HG03025 (cell line): ENCODE data around the gene MIGA2.
A peak's percentile ranks its signal among the peaks of the same experiment; 100 is the strongest.

Source experiments
- ATAC-seq: cut with Tn5 transposase; IDR thresholded peaks from one replicate; pipeline ENCODE4 v1.9.1; 2021; ENCODE audit warnings: mild to moderate bottlenecking, moderate library complexity; ENCODE audit not compliant: unreplicated experiment, low FRiP score

Gene MIGA2

DNA sequence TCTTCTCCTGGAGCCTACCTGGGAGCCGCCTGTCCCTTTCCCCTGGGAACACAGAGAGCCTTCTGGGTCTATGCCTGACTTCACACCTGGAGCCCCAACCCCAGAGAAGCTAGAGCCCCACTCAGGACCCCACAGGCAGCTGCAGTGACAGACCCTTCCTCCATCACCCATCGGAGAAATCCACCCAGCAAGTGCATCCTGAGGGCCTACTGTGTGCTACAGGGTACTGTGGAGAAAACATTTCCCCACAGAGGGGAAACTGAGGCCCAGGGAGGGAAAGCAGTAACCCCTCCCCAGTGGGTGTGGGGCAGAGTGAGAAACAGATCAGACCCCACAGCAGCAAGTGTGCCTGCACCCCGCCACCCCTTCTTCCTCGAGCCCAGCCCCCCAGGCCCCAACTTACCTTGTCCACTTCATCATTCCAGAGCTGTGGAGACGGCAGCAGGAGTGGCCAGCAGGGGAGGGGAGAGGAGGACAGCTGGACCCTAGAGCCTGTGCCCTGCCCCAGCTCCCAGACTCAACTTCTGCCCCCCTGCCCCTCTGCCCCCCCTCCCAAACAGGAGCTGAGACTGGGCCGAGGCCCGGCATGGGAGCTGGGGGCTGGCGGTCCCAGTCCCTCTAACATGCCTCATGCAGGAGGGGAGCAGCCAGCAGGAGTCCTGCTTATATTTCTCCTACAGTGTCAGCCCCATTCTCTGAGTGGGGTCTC, 26.0 kb upstream of the MIGA2 start:
- ATAC-seq: no peak

DNA sequence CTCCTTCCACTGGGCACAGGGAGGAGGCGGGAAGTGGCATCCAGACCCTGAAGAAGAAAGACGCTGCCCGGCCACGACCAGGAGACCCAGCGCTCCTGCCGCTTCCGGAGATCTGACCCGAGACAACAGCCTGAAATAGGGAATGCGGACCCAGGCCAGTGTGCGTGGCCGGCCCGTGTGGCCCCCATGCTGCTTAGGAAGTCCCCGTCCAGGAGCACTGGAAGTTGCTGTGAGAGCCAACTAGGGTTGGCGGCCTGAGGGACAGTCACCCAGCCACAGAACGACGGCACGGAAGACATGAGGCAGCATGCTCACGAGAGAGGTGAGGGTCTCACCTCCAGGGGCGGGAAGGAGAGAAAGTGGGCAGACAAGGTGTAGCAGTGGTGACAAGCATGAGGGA, 25.3 kb upstream of the MIGA2 start:
- no peak for ATAC-seq

DNA sequence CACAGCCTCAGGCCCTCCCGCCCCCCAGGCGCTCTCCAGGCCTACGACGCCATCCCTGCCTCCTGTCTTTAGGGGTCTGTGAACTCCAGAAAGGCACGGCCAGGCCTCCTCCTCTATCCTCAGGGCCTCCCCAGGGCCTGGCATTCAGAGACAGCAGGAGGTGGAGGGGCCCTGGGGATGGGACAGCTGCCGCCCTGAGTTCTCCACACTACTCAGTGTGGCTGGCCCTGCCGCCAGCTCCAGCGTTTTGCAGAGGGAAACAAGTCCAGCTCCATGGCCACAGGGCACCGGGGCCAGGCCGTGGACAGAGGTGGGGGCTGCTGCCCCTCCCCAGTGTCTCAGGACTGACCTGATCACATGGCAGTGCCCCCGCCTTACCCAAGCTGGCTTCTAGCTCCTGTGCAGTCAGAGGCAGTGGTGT, 24.7 kb upstream of the MIGA2 start:
- no peak for ATAC-seq

DNA sequence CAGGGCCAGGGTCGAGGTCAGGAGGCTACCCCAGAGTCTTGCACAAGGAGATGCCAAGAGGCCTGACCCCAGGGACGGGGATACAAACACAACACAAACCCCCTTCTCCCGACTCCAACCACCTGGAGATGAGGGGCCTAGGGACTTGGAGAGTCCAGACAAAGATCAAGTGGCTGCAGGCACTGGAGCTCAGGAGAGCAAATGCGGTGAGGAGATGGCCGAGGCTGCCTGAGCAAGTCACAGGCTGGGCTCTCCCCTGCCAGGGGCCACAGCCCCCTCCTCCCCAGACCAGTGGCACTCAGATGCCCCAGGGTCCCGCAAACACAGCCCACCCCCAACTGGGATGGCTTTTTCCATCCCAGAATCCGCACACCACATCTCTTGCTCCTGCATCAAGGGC, 24.1 kb upstream of the MIGA2 start:
- ATAC-seq: no peak

DNA sequence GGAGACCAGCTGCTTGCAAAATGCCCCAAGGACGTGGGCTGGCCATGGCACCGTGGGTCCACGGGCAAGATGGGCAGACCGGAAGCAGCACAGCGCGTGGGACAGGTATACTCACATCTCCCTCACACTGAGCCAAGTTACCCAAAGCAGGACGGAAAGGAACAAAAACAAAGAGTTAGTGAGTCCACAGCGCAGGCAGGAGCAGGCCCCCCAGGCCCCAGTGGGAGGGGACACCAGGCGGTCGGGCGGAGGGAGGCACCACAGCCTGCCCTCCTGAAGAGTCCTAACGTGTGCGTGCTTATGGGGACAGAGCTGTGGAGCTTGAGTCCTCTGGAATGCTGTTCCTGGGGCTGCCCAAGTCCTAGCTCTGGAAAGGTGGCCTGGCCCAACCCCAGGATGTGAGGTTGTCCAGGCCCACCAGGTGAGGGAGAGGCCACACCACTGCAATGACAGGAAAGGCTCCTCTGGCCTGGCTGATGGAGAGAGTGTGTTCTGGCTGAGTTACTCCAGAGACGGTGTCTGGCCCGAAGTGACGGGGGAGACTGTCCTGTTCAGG, 23.5 kb upstream of the MIGA2 start:
- no peak for ATAC-seq

DNA sequence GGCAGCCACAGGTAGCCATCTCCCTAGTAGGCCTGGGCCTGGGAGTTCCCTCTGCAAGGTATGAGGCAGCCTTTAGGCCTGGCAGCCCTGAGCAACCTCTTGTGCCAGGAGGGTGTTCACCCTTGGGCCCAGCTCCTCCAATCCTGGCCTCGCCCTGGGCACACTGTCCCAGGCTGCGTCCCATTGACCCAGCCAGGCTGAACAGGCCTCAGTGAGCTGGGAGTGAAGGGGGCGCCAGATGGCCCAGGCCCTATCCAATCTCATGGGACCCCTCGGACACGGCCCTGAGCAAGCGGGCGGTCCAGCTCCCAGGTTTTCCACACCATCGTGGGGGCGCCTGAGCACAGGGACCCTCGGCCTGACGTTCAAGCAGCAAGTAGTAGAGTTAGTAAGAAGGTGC, 22.8 kb upstream of the MIGA2 start:
- ATAC-seq: no peak

DNA sequence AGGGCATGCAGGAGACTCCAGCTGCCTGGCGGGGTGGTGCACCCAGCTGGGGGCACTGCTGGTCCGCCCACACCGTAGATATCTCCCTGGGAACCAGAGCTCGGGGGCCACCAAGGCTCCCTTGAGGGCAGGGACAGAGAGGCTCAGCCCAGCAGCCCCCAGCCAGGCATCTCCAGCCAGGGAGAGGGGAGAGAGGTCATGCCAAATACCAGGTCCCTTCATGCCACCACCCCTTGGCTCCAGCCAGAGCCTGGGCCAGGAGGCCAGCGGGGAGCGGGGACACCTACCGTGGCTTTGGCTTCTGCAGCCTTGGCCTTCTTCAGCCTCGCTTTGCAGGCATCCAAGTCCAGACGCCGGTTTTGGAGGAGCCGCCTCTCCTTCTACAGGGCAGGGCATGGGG, 22.3 kb upstream of the MIGA2 start:
- ATAC-seq: no peak

DNA sequence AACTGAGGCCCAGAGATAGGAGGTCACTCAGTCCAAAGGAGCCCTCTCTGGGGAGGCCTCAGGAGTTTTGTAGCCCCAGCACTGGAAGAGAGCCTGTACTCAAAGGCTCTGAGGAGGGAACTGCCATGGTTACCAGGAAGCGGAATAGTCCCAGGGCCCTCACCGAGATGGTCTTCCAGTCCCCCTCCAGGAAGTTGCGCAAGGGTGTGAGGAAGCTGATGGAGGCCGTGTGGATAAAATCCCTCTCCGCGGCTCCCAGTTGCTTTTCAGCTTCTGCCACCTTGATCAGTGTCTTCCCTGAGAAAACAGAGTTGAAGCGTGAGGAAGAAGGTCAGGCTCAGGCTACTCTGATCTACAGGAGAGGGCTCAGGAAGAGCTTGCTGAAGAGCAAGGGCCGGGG, 21.8 kb upstream of the MIGA2 start:
- no peak for ATAC-seq

DNA sequence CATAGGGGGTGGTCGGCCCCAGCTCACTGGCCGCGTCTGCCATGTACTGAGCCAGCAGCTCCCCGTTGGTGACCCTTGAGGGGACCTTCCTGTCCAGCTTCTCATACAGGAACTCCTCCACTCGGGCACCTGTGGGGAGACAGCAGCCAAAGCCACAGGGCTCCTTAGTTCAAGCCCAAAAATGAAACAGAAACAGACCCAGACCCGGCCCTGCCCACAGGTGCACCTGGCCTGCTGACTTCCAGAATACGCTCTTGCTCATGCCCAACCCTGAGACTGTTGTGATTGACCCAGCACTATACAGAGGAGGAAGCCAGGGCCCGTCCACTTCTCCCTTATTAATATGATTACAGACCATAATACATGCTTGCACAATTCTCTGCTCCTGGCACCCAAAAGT, 15.3 kb upstream of the MIGA2 start:
- no peak for ATAC-seq

DNA sequence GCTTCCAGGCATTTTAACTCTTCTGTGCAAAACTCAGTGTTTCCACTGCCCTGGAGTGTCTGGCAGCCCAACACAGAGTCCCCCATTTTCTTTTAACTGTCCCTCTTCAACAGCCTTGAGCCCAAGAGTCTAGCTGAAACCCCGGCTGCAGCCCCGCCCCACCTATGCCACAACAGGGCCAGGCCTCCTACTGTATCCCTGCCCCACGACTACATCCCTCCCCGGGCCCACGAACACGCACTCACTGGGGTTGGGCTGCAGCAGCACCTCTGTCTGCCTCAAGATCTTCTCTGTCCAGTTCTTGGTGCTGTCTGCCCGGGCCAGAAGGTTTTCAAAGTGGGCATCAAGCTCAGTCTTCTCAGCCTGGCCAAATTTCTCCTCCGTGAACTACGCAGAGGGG, 14.4 kb upstream of the MIGA2 start:
- no peak for ATAC-seq

DNA sequence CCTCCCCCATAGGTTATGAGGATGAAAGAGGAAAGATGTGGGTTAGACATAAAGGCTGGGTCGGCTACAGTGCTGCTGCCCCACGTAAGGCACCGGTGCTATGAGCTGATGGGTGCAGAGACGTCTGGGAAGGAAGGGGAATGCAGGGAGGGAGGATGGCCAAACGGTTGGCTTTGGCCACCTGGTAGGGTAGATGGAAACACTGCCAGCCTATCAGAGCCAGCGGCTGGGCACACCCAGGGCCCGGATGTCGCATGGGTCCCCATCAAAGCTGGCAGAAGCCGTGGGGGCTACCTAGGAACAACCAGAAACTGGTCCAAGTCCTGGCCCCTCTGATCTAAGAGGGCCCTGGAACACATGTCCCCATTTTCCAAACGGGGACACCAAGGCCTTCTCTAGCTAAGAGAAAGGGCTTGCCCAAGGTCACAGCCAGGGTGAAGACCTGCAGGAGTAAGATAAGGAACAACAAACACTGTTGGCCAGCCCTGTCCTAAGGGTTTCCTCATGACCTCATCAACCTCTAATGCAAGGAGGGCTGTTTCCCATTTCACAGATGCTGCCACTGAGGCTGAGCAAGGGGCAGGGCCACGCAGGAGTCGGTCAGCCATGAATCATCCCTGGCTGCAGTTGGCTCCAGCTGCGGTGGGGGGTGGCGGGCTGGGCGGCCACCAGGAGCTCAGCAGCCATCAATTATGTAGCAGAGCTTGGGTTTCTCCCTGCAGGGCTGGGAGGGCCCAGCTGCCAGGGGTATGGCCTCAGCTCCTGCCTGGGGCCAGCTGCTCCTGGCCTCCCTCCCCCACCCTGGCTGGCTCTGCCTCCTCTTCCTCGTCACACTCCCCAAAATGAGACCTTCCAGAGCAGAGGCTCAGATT, 13.2 kb upstream of the MIGA2 start:
- no peak for ATAC-seq

DNA sequence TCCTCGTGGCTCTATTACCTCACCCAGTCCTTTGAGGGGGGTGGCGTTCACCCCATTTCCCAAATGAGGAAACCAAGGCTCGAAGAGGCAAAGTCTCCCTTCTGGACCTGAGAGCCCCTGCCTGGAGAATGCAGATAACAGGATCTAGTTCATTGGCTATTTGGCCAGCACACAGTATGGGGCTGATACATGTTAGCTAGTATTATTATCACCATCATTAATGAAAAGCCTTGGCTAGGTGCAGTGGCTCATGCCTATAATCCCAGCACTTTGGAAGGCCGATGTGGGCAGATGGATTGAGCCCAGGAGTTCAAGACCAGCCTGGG, 12.6 kb upstream of the MIGA2 start:
- ATAC-seq: no peak

DNA sequence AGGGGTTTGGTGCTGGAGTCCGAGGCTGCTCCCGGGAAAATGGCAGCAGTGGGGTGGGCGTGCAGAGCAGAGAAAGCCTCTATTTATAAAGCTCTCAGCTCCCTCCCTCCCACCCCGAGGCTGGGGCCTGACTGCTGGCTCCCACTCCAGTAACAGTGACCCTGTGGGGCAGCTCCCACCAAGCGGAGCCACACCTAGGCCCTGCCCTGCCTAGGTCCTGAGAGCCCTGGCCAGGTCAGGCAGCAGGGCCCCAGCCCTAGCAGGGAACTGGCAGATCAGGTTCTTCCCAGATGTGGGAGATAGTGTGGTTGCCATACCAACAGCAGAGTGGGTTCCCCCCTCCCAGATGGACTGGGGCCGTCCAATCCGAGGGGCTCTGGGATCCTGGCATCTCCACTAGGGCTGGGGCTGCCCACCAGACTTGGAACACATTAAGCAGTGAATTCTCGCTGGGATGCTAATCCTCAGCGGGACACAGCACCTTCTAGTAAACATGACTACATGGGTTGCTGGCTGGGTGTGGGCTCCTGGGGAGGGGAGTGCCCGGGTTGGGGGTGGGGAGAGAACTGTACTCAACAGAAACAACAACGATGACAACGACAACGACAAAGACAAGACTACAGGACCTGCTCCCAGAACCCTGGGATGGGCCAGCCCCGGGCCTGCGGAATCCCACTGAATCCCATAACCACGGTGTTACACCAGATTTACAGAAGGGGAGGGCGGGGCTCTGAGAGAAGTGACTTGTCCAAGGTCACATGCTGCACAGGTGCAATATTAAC, 9.8 kb upstream of the MIGA2 start:
- ATAC-seq: no peak

DNA sequence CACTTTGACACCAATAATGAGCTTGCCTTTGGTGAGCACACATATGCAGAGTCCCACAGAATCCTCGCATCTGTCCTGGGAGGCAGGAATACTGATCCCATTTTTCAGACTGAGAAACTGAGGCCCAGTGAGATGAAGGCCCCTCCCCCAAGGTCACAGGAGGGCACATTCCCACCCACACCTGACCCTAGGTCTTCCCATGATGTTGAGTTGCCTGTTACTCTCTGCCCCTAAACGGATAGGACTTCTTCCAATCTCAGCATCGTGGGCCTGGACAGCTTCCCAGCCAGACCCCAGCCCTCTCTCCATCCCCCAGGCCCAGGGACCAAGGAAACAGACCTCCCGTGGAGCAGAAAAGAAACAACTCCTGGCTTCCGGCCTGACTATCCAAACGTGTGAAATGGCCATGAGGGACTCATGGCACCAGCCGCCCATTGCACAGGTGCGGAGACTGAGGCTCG, 9.2 kb upstream of the MIGA2 start:
- ATAC-seq: peak; percentile 11

DNA sequence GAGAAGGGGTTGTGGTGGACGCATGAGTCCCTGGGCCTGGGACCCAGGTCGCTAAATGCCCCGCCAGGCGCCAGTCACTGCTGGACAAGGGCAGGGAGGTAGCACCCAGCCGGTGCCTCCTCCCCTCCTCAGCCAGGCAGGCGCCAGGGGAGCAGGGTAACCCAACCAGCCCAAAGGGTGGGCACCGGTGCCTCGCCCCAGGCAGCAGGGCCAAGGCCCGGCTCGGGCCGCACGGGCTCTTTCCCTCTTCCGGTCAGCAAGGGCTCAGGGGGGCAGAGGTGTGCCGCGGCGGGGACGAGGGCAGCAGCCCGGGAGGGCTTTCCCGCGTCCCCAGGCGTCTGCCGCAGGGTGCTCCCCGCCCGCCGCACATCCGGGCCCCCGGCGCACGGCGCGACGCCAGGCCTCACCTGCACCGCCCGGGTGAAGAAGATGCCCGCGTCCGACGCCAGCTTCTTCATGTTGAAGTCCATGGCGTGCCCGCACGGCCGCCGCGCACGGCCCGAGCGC, 8.7 kb upstream of the MIGA2 start:
- peak; percentile 42 for ATAC-seq

DNA sequence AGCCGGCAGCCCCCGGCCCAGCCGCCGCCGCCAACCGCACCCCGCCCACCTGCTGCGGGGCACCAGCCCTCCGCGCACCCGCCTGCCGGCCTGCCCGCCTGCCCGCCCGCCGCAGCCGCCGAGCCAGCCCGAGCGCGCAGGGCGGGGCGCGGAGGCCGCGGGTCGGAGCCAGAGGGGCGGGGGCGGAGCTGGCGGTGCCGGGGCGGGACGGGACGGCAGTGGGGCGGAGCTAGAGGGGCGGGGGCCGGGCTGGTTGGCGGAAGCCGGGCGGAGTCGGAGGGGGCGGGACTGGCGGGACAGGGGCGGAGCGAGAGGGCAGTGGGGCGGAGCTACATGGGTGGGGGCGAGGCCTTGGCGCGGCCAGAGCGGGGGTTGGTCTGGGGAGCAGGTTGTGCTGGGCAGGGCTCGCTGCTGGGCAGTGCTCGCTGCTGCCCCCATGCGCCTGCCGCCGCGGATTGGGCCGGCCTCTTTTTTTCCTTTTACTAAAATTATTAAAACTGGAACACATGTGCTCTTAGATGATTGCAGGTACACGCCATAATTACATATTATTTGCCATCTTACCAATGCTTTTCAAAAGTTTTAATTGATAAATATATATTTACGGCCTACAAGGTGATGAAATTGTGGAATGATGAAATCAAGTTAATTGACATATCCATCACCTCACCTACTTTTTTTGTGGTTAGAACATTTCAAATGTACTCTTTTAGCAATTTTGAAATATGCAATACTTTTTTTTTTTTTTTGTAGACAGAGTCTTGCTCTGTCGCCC, 8.0 kb upstream of the MIGA2 start, which contains the start of gene SH3GLB2:
Gene SH3GLB2 (minus strand): TSS at position 140 of the 775 bp plus-strand sequence. CDS start 177 bp downstream, outside the sequence.
- ATAC-seq: peak; percentile 69

DNA sequence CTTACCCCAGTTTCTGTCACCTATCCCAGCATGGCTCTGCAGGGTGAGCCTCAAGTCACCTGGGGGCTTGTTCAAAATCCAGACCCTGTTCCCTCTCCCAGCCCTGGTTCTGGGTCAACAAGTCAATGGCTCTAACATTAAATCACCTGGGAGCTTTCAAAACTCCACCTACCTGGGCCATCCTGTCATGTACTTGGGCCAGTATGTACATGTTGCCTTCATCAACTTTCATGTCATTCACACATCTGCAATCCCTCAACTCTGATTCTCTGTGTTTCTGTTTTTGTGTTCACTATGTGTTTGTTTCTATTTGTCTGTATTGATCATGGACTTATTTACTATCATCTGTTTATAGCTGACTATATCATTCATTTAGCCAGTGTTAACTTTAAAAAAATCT, 6.2 kb upstream of the MIGA2 start:
- ATAC-seq: no peak

DNA sequence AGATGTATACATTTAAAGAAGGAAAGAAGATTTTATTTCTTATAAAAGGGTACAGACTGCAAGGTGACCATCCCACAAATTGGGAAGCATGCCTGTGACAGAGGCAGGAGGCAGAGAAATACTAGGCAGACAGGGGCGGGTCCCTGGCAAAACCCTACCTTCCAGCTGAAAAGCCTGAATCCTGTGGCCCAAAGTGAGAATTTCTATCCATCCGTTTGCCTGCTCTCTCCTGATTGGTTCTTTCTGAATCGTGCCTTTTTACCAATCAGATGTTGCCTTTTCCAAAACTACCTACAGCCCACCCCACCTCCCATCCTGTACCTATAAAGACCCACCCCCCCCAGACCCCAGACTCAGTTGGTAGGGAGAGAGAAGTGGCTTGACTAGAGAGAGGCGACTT, 4.9 kb upstream of the MIGA2 start:
- ATAC-seq: no peak

DNA sequence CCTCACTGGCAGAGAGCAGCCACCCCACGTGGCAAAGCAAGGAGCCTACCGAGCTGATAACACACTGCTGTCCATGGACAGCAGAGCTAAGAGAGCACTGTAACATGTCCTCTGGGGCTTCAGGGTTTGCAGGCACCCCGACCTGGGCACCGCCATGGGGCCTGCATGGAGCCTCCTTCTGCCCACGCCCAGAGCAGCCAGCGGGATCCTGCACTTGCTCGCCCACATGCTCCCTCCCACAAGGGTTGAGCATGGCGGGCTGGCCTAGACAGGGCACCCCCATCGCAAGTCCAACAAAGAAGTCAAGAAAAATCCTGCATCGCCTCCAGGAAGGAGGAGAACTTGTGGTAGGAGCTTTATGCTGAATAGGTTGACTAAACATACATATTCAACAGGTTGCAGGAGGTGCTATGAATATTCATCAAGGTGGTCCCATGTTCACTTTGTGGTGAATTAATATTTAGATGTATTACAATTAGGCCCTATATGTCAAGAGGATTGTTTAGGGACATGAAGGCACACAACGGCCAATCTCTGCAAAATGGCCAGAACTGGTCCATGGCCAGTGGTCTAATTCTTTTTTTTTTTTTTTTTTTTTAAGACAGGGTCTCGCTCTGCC, 3.8 kb upstream of the MIGA2 start:
- ATAC-seq: no peak
